Smooth muscle cell (in vitro differentiated cells): ENCODE measurements around the gene RUFY2. TPM values are rescaled to one million over a fixed set of nuclear protein-coding genes. Genes with fewer than 3 reads are reported as not detected.

Experiments
- DNase-seq: peaks from one replicate; lab custom pipeline; 2025; ENCODE audit not compliant: unreplicated experiment; lab: John Stamatoyannopoulos, UW
- H2AFZ ChIP-seq: fragments of 200-600 bp; sonication (generic); 2 replicates; pipeline ENCODE4 v1.6.0; 2016; ENCODE audit warnings: antibody characterized with exemption, low read depth, mild to moderate bottlenecking
- H3F3A ChIP-seq: fragments of 200-600 bp; sonication (generic); 2 replicates; pipeline ENCODE4 v1.6.0; 2017; ENCODE audit warnings: antibody characterized with exemption, low read depth
- H3K27ac ChIP-seq: fragments of 200-600 bp; sonication (generic); 2 replicates; pipeline ENCODE4 v1.5.1; 2016; ENCODE audit warnings: low read depth, mild to moderate bottlenecking
- H3K27me3 ChIP-seq: fragments of 200-600 bp; sonication (generic); 2 replicates; pipeline ENCODE4 v1.6.1; 2016; ENCODE audit warnings: low read depth, mild to moderate bottlenecking
- H3K36me3 ChIP-seq: fragments of 200-600 bp; sonication (generic); 2 replicates; pipeline ENCODE4 v1.5.1; 2016; ENCODE audit warnings: low read depth
- H3K4me1 ChIP-seq: fragments of 200-600 bp; sonication (generic); 2 replicates; pipeline ENCODE4 v1.5.1; 2016; ENCODE audit warnings: low read depth
- H3K4me2 ChIP-seq: fragments of 200-600 bp; sonication (generic); 2 replicates; pipeline ENCODE4 v1.6.0; 2016; ENCODE audit warnings: mild to moderate bottlenecking
- H3K4me3 ChIP-seq: fragments of 200-600 bp; sonication (generic); 2 replicates; pipeline ENCODE4 v1.5.1; 2016; ENCODE audit warnings: mild to moderate bottlenecking
- H3K79me2 ChIP-seq: fragments of 200-600 bp; sonication (generic); 2 replicates; pipeline ENCODE4 v1.6.0; 2016; ENCODE audit warnings: low read depth, mild to moderate bottlenecking
- H3K9ac ChIP-seq: fragments of 200-600 bp; sonication (generic); 2 replicates; pipeline ENCODE4 v1.6.0; 2016; ENCODE audit warnings: low read depth
- H3K9me3 ChIP-seq: fragments of 200-600 bp; sonication (generic); replicated peaks from 2 replicates; pipeline ENCODE4 v1.5.1; 2016; ENCODE audit warnings: low read depth
- H4K20me1 ChIP-seq: fragments of 200-600 bp; sonication (generic); 2 replicates; pipeline ENCODE4 v1.6.0; 2016; ENCODE audit warnings: low read depth
- CTCF ChIP-seq: fragments of 200-600 bp; sonication (generic); IDR thresholded peaks from 2 replicates; pipeline ENCODE4 v1.5.1; 2017; ENCODE audit warnings: borderline replicate concordance, mild to moderate bottlenecking, antibody characterized with exemption; ENCODE audit not compliant: insufficient read depth, poor library complexity, severe bottlenecking
- WGBS: methylation state at CpG from one replicate; pipeline ENCODE4 v1.1.7; 2016; ENCODE audit warnings: low lambda C conversion rate; 5-methylcytosine and 5-hydroxymethylcytosine counted together
- polyA plus RNA-seq: library from polyadenylated mRNA; unstranded; fragments of >200 nt; fragmentation: Nextera tagmentation; extraction: Ambion mirVana; gene quantifications from 2 replicates; pipeline ENCODE4 v1.2.1, GENCODE V29; 2016
- total RNA-seq: library from RNA; depleted of rRNA; stranded (reverse); fragments of >200 nt; gene quantifications from 2 replicates; pipeline ENCODE4 v1.2.3, GENCODE V29; 2014

Gene RUFY2
- total and polyA plus RNA-seq, 2 experiments from 2014 or later = 9.3 to 27.1 TPM

- Histone ChIP-seq H3F3A (no peaks in the 10 kb centered on the region), H3K9ac (no peak overlapping the region), H2AFZ (no peak overlapping the region), H3K4me1 (no peaks in the 10 kb centered on the region), H3K4me2 (no peak overlapping the region), H3K79me2 (no peaks in the 10 kb centered on the region), H3K4me3 (no peak overlapping the region), H3K27me3 (no peaks in the 10 kb centered on the region), H4K20me1 (no peaks in the 10 kb centered on the region), H3K9me3 (no peaks in the 10 kb centered on the region), H3K27ac (no peak overlapping the region), H3K36me3 (no peaks in the 10 kb centered on the region)
- no peak for TF ChIP-seq CTCF
- WGBS = 87% methylated on average over 3 of the region's 3 CpGs
- DNase-seq = no peak
Observed at GRCh38 chr10:68301301-68301700, 105.8 kb downstream of the RUFY2 start.

- no peak for TF ChIP-seq CTCF
- no peaks in the 10 kb centered on the region for H3K36me3 ChIP-seq
- no peak overlapping the region for H3K4me3 ChIP-seq
- H3K27me3 ChIP-seq = no peaks in the 10 kb centered on the region
- H3F3A ChIP-seq = no peaks in the 10 kb centered on the region
- H3K9ac ChIP-seq = no peak overlapping the region
- no peaks in the 10 kb centered on the region for H3K4me1 ChIP-seq
- H3K4me2 ChIP-seq = peak overlapping the region; percentile 2
- no peaks in the 10 kb centered on the region for H4K20me1 ChIP-seq
- no peak overlapping the region for H3K27ac ChIP-seq
- WGBS = 47% methylated on average over 9 of the region's 9 CpGs
- no peak for DNase-seq
- H2AFZ ChIP-seq = no peak overlapping the region
- no peaks in the 10 kb centered on the region for H3K79me2 ChIP-seq
- no peaks in the 10 kb centered on the region for H3K9me3 ChIP-seq
Observed at GRCh38 chr10:68296843-68297663, 110.0 kb downstream of the RUFY2 start.

Other genes starting within 250 kb of the RUFY2 start
- gene ATOH7, start 175.2 kb downstream of the RUFY2 start, total RNA-seq = 0.72 TPM in 1 of 2 replicates, not detected in the other
- gene ATOH7, start 175.2 kb downstream of the RUFY2 start, polyA plus RNA-seq = 0.10 and 0.19 TPM in 2 replicates
- 21.4 and 31.2 TPM in 2 replicates for gene HNRNPH3, start 75.2 kb downstream of the RUFY2 start, total RNA-seq
- gene HNRNPH3, start 75.2 kb downstream of the RUFY2 start, polyA plus RNA-seq = 143 and 159 TPM in 2 replicates
- 2.0 and 5.6 TPM in 2 replicates for gene PBLD, start 74.3 kb downstream of the RUFY2 start, total RNA-seq
- gene PBLD, start 74.3 kb downstream of the RUFY2 start, polyA plus RNA-seq = 2.3 and 4.5 TPM in 2 replicates
- 5.7 and 13.8 TPM in 2 replicates for gene DNA2, start 64.7 kb upstream of the RUFY2 start, total RNA-seq
- gene DNA2, start 64.7 kb upstream of the RUFY2 start, polyA plus RNA-seq = 2.1 and 2.9 TPM in 2 replicates
- gene SLC25A16, start 120.2 kb upstream of the RUFY2 start, total RNA-seq = 11.7 and 20.9 TPM in 2 replicates
- 5.3 and 6.9 TPM in 2 replicates for gene SLC25A16, start 120.2 kb upstream of the RUFY2 start, polyA plus RNA-seq
- 15.3 and 19.1 TPM in 2 replicates for gene TET1, start 153.1 kb upstream of the RUFY2 start, total RNA-seq
- gene TET1, start 153.1 kb upstream of the RUFY2 start, polyA plus RNA-seq = 2.1 and 2.5 TPM in 2 replicates